Suprapubic skin (tissue), 4 donors: ENCODE results near the gene NOXO1. TPM values are rescaled to one million over a fixed set of nuclear protein-coding genes. Genes with fewer than 3 reads are reported as not detected.

Experiments used
- DNase-seq, 2 donors: peaks; one replicate each; pipeline ENCODE4 v3.0.0-alpha.2; 2019; ENCODE audit warnings: low spot score in 2 of 2
- H3K27ac ChIP-seq: fragments of 200-600 bp; sonication (generic); one replicate; pipeline ENCODE4 v1.5.1; 2019
- H3K27me3 ChIP-seq: fragments of 200-600 bp; sonication (generic); one replicate; pipeline ENCODE4 v1.5.1; 2019
- H3K36me3 ChIP-seq: fragments of 200-600 bp; sonication (generic); one replicate; pipeline ENCODE4 v1.5.1; 2019
- H3K4me1 ChIP-seq: fragments of 200-600 bp; sonication (generic); one replicate; pipeline ENCODE4 v1.5.1; 2019
- H3K4me3 ChIP-seq: fragments of 200-600 bp; sonication (generic); one replicate; pipeline ENCODE4 v1.5.1; 2019; ENCODE audit warnings: mild to moderate bottlenecking
- H3K9me3 ChIP-seq: fragments of 200-600 bp; sonication (generic); one replicate; pipeline ENCODE4 v1.5.1; 2019
- CTCF ChIP-seq, 2 donors: fragments of 200-600 bp in 1 of 2; fragments of 450-650 bp in 1 of 2; sonication (generic) in 1 of 2; IDR thresholded peaks; one replicate each; pipeline ENCODE4 v1.5.1; 2016 to 2019; ENCODE audit warnings: antibody characterized with exemption in 2 of 2, mild to moderate bottlenecking in 1 of 2, moderate library complexity in 1 of 2
- EP300 ChIP-seq: sonication (generic); formaldehyde crosslinking; IDR thresholded peaks from one replicate; pipeline ENCODE4 v1.6.1; 2017; ENCODE audit warnings: antibody characterized with exemption
- POLR2A ChIP-seq, 2 donors: fragments of 450-650 bp; IDR thresholded peaks; one replicate each; pipeline ENCODE4 v1.6.1; 2017; ENCODE audit warnings: antibody characterized with exemption in 2 of 2, mild to moderate bottlenecking in 2 of 2, moderate library complexity in 2 of 2
- POLR2AphosphoS5 ChIP-seq, 3 donors: sonication (generic); formaldehyde crosslinking; IDR thresholded peaks; one replicate each; pipeline ENCODE4 v1.6.1; 2017; ENCODE audit warnings: antibody characterized with exemption in 3 of 3
- WGBS: methylation state at CpG from one replicate; pipeline ENCODE4 v1.1.5; 2018; 5-methylcytosine and 5-hydroxymethylcytosine counted together
- total RNA-seq, 4 donors: library from RNA; depleted of rRNA; stranded (reverse); fragments of >200 nt; gene quantifications; one replicate each; pipeline ENCODE4 v1.1.0, GENCODE V29; 2016

The NOXO1 gene
- total RNA-seq, 4 donors from 2014 or later = 1.1 to 3.1 (median 2.0) TPM; not detected in 1

DNA sequence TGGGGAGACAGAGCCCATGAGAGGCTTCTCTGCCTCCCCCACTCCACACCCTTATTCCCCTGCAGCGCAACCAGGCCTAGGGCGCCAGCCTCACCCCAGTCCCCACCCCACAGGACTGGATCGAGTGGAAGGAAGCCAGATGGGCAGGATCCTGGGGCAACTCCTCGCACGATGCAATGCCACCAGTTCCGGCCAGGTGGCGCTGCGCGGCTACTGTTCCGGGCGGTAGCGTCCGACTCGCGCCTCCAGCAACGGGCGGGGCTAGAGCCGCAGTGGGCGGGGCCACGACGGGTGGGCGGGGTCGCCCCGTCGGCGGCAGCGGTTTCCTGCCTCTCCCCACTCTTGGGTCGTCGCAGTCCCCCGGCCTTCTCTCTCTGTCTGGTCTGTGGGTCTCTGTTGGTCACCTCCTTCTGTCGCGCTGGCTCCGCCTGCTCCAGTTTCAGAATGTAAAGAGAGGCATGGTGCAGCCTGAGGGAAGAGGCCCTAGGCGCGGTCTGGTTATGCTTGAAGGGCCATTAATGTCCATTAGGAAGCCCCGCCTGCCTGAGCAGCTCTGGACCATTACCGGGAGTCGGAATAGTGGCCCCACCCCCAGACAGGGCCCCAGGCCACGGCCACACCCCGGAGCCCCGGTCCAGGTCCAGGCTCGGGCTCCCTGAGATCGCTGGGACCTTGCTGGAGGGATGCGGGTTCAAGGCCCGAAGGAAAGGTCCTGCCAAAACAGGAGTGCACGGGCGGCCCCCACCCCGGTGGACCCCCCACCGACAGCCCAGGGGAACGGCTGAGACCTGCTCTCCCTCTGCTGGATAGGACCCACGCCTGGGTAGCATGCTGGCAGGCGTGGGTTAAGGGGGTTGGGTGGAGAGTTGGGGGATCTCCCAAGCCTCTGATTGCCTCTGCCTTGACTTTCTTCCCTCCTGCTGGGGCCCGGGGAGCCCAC, 42.1 kb upstream of the NOXO1 start:
- Histone ChIP-seq H3K27ac (peak overlapping the region; percentile 33), H3K4me1 (peaks cover 54% of the 10 kb centered on the region)

DNA sequence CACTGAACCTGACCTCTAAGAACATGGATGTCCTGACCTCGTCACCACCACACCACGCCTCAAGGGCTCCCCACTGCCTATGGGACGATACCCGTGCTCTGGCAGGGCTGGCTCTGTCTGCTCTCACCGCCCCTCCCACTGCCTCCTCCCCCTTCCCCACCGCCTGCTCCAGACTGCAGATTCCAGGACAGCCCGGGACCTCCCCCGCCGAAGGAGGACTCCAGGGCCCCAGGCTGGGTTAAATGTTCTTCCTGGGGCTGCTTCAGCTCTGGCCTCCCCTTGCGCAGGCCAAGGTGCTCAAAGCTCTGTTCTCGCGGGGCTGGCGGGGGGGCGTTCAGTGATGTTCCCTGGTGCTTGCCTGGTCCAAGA, 41.4 kb upstream of the NOXO1 start:
- Histone ChIP-seq H3K27me3 (peaks cover 34% of the 10 kb centered on the region), H3K27ac (no peak overlapping the region), H3K4me3 (peak overlapping the region; percentile 30), H3K36me3 (no peaks in the 10 kb centered on the region), H3K9me3 (no peaks in the 10 kb centered on the region), H3K4me1 (peaks cover 50% of the 10 kb centered on the region)
- TF ChIP-seq POLR2A (IDR thresholded peaks at IDR 0.05) = no peak
- no peak for TF ChIP-seq EP300
- no peak for TF ChIP-seq CTCF (IDR thresholded peaks at IDR 0.05)
- TF ChIP-seq POLR2AphosphoS5 (IDR thresholded peaks at IDR 0.05) = no peak
- no peak for DNase-seq
- 0% methylated on average over 8 of the region's 14 CpGs for WGBS

More for the DNA sequence above, 42.1 kb upstream of the NOXO1 start:
- peak in 1 of 3 donors; percentile 41 for TF ChIP-seq POLR2AphosphoS5 (IDR thresholded peaks at IDR 0.05)
- TF ChIP-seq CTCF (IDR thresholded peaks at IDR 0.05) = peak; percentile 92 to 99
- no peak for TF ChIP-seq EP300
- Histone ChIP-seq H3K27me3 (peaks cover 34% of the 10 kb centered on the region), H3K9me3 (no peaks in the 10 kb centered on the region), H3K36me3 (no peaks in the 10 kb centered on the region), H3K4me3 (peak overlapping the region; percentile 30)
- DNase-seq = peak; percentile 96 to 97
- WGBS = 8% methylated on average over 18 of the region's 53 CpGs

DNA sequence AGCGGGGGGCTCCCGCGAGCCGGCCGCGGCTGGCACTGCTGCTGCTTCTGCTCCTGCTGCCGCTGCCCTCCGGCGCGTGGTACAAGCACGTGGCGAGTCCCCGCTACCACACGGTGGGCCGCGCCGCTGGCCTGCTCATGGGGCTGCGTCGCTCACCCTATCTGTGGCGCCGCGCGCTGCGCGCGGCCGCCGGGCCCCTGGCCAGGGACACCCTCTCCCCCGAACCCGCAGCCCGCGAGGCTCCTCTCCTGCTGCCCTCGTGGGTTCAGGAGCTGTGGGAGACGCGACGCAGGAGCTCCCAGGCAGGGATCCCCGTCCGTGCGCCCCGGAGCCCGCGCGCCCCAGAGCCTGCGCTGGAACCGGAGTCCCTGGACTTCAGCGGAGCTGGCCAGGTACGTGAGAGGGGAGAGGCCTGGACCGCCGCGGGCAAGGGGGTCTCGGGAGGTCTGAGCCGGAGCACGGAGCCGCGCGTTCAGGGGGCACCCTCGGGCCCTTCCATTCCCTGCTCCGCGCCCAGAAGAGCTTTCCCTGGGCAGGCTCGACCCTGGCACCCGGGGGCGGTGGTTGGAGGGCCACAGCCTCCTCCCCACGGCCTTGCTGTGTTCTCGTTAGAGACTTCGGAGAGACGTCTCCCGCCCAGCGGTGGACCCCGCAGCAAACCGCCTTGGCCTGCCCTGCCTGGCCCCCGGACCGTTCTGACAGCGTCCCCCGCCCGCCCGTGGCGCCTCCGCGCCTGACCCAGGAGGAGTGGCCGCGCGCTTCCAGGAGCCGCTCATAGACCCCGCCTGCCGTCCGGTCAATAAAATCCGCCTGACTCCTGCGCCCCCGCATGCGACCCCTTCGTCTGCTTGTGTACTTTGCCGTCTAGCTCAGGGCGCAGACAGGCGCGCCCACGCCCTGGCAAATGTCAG, 38.9 kb upstream of the NOXO1 start:
- Histone ChIP-seq H3K36me3 (no peaks in the 10 kb centered on the region), H3K27ac (no peak overlapping the region), H3K4me1 (peaks cover 43% of the 10 kb centered on the region), H3K9me3 (no peaks in the 10 kb centered on the region), H3K27me3 (peaks cover 34% of the 10 kb centered on the region), H3K4me3 (peak overlapping the region; percentile 13)
- under 1% methylated on average over 38 of the region's 96 CpGs for WGBS
- no peak for TF ChIP-seq POLR2AphosphoS5 (IDR thresholded peaks at IDR 0.05)
- TF ChIP-seq POLR2A (IDR thresholded peaks at IDR 0.05) = no peak
- TF ChIP-seq EP300 = no peak
- no peak for TF ChIP-seq CTCF (IDR thresholded peaks at IDR 0.05)
- DNase-seq = no peak

DNA sequence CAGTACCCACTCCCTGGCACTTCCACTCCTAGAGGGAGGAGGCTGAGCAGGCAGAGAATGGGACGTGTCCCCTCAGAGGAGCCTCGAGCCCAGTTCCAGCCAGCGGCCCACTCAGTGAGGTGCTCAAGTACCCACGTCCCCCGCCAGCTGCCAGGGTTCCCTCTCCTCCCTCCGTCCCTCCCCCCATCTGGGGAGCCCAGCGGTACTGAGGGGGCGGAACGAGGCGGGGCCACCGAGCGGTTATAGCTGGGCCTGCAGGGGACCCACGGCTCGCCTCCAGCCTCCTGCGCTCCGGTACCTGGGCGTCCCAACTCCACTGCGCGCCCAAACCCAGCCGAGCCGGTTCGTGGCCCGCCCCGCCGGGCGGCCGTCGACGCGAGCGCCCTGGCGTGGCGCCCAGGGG, 38.2 kb upstream of the NOXO1 start, which contains the start of gene NPW:
Gene NPW, plus strand, starts transcription at position 268 of the 403 bp plus-strand sequence.
- no peak for TF ChIP-seq EP300
- H3K36me3 ChIP-seq = no peaks in the 10 kb centered on the region
- 3% methylated on average over 9 of the region's 33 CpGs for WGBS
- H3K27ac ChIP-seq = no peak within 1 kb of the TSS
- peaks cover 34% of the 10 kb centered on the region for H3K27me3 ChIP-seq
- DNase-seq = no peak
- peak within 1 kb of the TSS; percentile 13 for H3K4me3 ChIP-seq
- H3K9me3 ChIP-seq = no peaks in the 10 kb centered on the region
- H3K4me1 ChIP-seq = peaks cover 47% of the 10 kb centered on the region

- TF ChIP-seq CTCF (IDR thresholded peaks at IDR 0.05) (no peak), EP300 (no peak), POLR2A (IDR thresholded peaks at IDR 0.05) (no peak), POLR2AphosphoS5 (IDR thresholded peaks at IDR 0.05) (no peak)
- no peaks in the 10 kb centered on the region for H3K36me3 ChIP-seq
Measured at GRCh38 chr16:2016407-2016922, 35.2 kb upstream of the NOXO1 start.

More at GRCh38 chr16:2016407-2016922, 35.2 kb upstream of the NOXO1 start:
- no peak overlapping the region for H3K4me3 ChIP-seq
- H3K27ac ChIP-seq = no peak overlapping the region
- peaks cover 30% of the 10 kb centered on the region for H3K27me3 ChIP-seq
- peaks cover 29% of the 10 kb centered on the region for H3K4me1 ChIP-seq
- H3K9me3 ChIP-seq = no peaks in the 10 kb centered on the region
- no peak for DNase-seq
- 49% methylated on average over 6 of the region's 13 CpGs for WGBS
